PC-9 (cell line): ENCODE data around the gene FXYD7.

Experiments
- EZH2 ChIP-seq: fragments of 200-600 bp; sonication (generic); IDR thresholded peaks from 2 replicates; pipeline ENCODE4 v1.8.0; 2017; ENCODE audit warnings: antibody characterized with exemption, low read depth
- TF ChIP-seq, protein P1 (sequence below): fragments of 200-600 bp; sonication (generic); conservative IDR thresholded peaks from 2 replicates; pipeline ENCODE4 v1.6.1; 2017; ENCODE audit warnings: mixed run types, antibody characterized with exemption, mild to moderate bottlenecking, moderate library complexity

DNA sequence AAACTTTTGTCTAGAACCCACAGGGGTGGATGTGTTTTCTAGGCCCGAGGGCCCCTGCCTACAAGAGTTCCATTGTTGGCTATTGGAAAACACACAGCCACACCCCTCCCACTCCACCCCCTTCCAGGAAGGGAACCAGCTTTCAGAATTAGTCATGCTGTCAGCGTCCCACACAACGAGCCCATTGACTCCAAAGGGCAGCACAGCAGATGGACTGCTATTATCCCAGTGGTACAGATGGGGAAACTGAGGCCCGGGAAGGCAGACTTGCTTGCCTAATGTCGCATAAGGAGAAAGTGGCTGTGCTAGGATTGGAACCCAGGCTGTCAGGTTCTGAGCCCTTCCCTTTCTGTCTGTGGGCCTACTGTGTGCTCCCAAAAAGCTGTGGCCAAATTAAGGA lies 35.5 kb upstream of the FXYD7 start:
- TF ChIP-seq, protein P1, sequence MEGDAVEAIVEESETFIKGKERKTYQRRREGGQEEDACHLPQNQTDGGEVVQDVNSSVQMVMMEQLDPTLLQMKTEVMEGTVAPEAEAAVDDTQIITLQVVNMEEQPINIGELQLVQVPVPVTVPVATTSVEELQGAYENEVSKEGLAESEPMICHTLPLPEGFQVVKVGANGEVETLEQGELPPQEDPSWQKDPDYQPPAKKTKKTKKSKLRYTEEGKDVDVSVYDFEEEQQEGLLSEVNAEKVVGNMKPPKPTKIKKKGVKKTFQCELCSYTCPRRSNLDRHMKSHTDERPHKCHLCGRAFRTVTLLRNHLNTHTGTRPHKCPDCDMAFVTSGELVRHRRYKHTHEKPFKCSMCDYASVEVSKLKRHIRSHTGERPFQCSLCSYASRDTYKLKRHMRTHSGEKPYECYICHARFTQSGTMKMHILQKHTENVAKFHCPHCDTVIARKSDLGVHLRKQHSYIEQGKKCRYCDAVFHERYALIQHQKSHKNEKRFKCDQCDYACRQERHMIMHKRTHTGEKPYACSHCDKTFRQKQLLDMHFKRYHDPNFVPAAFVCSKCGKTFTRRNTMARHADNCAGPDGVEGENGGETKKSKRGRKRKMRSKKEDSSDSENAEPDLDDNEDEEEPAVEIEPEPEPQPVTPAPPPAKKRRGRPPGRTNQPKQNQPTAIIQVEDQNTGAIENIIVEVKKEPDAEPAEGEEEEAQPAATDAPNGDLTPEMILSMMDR = no peak
- no peak for TF ChIP-seq EZH2
